MCF 10A (cell line): ENCODE measurements around the gene NCAM1. TPM values are rescaled to one million over a fixed set of nuclear protein-coding genes. Genes with fewer than 3 reads are reported as not detected.
A peak's percentile ranks its signal among the peaks of the same experiment; 100 is the strongest.

Experiments used
- BruUV-seq: library from RNA; stranded (reverse); fragments of 400-500 nt; replicated peaks from 2 replicates; lab custom pipeline; 2021; lab: Mats Ljungman, UMichigan
- CTCF ChIA-PET: fragments of 300-600 bp; sonication (Branson Sonifier 250); formaldehyde crosslinking; extraction: SDS; loops from one replicate; lab custom pipeline; 2021; ENCODE audit warnings: antibody characterized with exemption, inconsistent platforms; lab: Yijun Ruan, JAX
- POLR2A ChIA-PET: fragments of 300-600, 350-650 bp; sonication (Branson Sonifier 250); formaldehyde crosslinking; extraction: SDS; loops from one replicate; lab custom pipeline; 2020; ENCODE audit warnings: antibody characterized with exemption, inconsistent platforms; lab: Yijun Ruan, JAX
- DNase-seq: peaks from one replicate; pipeline ENCODE4 v3.0.0-alpha.2; 2018; ENCODE audit not compliant: unreplicated experiment
- H3K27ac Mint-ChIP-seq: one replicate; pipeline ENCODE4 v1.8.0; 2022; ENCODE audit warnings: mild to moderate bottlenecking, low read depth, mixed read lengths; ENCODE audit not compliant: unreplicated experiment
- H3K27me3 Mint-ChIP-seq: one replicate; pipeline ENCODE4 v1.8.0; 2022; ENCODE audit warnings: mixed read lengths; ENCODE audit not compliant: insufficient read depth, unreplicated experiment
- H3K36me3 Mint-ChIP-seq: one replicate; pipeline ENCODE4 v1.8.0; 2022; ENCODE audit warnings: mild to moderate bottlenecking, moderate library complexity, mixed read lengths; ENCODE audit not compliant: insufficient read depth, unreplicated experiment
- H3K4me1 Mint-ChIP-seq: one replicate; pipeline ENCODE4 v1.8.0; 2022; ENCODE audit warnings: mixed read lengths; ENCODE audit not compliant: insufficient read depth, unreplicated experiment
- H3K4me3 Mint-ChIP-seq: one replicate; pipeline ENCODE4 v1.8.0; 2022; ENCODE audit warnings: mild to moderate bottlenecking, moderate library complexity, mixed read lengths; ENCODE audit not compliant: unreplicated experiment
- H3K9me3 Mint-ChIP-seq: one replicate; pipeline ENCODE4 v1.8.0; 2022; ENCODE audit warnings: mixed read lengths; ENCODE audit not compliant: unreplicated experiment
- CTCF ChIP-seq: fragments of 200-600 bp; IDR thresholded peaks from one replicate; pipeline ENCODE4 v1.8.0; 2022; ENCODE audit warnings: antibody characterized with exemption, mild to moderate bottlenecking; ENCODE audit not compliant: unreplicated experiment
- intact Hi-C: fragments of 100-400 bp; cut with micrococcal nuclease; formaldehyde crosslinking; loops from 2 replicates; pipeline ENCODE4 v1.14.1; 2022
- total RNA-seq: library from RNA; stranded (reverse); gene quantifications from 2 replicates; pipeline ENCODE4 v1.2.3, GENCODE V29; 2022

Gene NCAM1
- total RNA-seq, 1 experiment from 2014 or later = 0.19 TPM

GRCh38 chr11:113113801-113114704 lies 152.8 kb downstream of the NCAM1 start:
- no TSS peak for BruUV-seq
- Mint-ChIP-seq H3K27ac (no peak overlapping the region), H3K4me3 (no peak overlapping the region), H3K9me3 (no peaks in the 10 kb centered on the region), H3K27me3 (no peaks in the 10 kb centered on the region), H3K36me3 (no peaks in the 10 kb centered on the region), H3K4me1 (peaks cover 5% of the 10 kb centered on the region)
- peak; percentile 66 for DNase-seq
- POLR2A ChIA-PET = interaction anchor here (0.6 to 0.9 kb wide), 3 partner anchors 18 to 123 kb away, joined by 3 read pairs; no protein-coding TSS in a partner anchor
- peak; percentile 83 for TF ChIP-seq CTCF
- intact Hi-C loops = loop anchor here (1.0 to 10.0 kb wide), 7 partner anchors 157 to 889 kb away; partner anchors contain the start of gene PTS
- CTCF ChIA-PET = interaction anchor here (0.6 to 5.1 kb wide), 58 partner anchors 10 to 828 kb away, joined by 3 to 71 read pairs (median 4); no protein-coding TSS in a partner anchor

GRCh38 chr11:113114705-113115027 lies 153.4 kb downstream of the NCAM1 start:
- BruUV-seq = no TSS peak
- intact Hi-C loops = loop anchor here (1.0 to 10.0 kb wide), 7 partner anchors 157 to 890 kb away; partner anchors contain the start of gene PTS
- POLR2A ChIA-PET = interaction anchor here (0.6 kb wide), 2 partner anchors 18 to 123 kb away, joined by 3 read pairs; no protein-coding TSS in a partner anchor
- CTCF ChIA-PET = interaction anchor here (0.6 to 5.1 kb wide), 56 partner anchors 10 to 828 kb away, joined by 3 to 71 read pairs (median 4); no protein-coding TSS in a partner anchor
- Mint-ChIP-seq H3K36me3 (no peaks in the 10 kb centered on the region), H3K4me1 (peaks cover 6% of the 10 kb centered on the region), H3K9me3 (no peaks in the 10 kb centered on the region), H3K4me3 (no peak overlapping the region), H3K27me3 (no peaks in the 10 kb centered on the region), H3K27ac (no peak overlapping the region)
- no peak for TF ChIP-seq CTCF
- no peak for DNase-seq

GRCh38 chr11:113118104-113118503 lies 156.9 kb downstream of the NCAM1 start:
- H3K4me3 Mint-ChIP-seq = no peak overlapping the region
- no peak for TF ChIP-seq CTCF
- H3K27ac Mint-ChIP-seq = no peak overlapping the region
- BruUV-seq = no TSS peak
- intact Hi-C loops = loop anchor here (10.0 kb wide), 1 partner anchor 893 kb away; the partner anchor contains the start of gene PTS
- peaks cover 6% of the 10 kb centered on the region for H3K4me1 Mint-ChIP-seq
- H3K9me3 Mint-ChIP-seq = no peaks in the 10 kb centered on the region
- H3K36me3 Mint-ChIP-seq = no peaks in the 10 kb centered on the region
- DNase-seq = no peak
- H3K27me3 Mint-ChIP-seq = peaks cover 31% of the 10 kb centered on the region
- ChIA-PET POLR2A (no interaction called here), CTCF (no interaction called here)

GRCh38 chr11:113119074-113119473 lies 157.9 kb downstream of the NCAM1 start:
- H3K36me3 Mint-ChIP-seq = no peaks in the 10 kb centered on the region
- TF ChIP-seq CTCF = no peak
- H3K4me3 Mint-ChIP-seq = no peak overlapping the region
- ChIA-PET POLR2A (no interaction called here), CTCF (interaction anchor here (0.5 kb wide), 1 partner anchor 847 kb away, joined by 4 read pairs; no protein-coding TSS in a partner anchor)
- no TSS peak for BruUV-seq
- H3K27ac Mint-ChIP-seq = no peak overlapping the region
- intact Hi-C loops = loop anchor here (10.0 kb wide), 1 partner anchor 894 kb away; the partner anchor contains the start of gene PTS
- H3K9me3 Mint-ChIP-seq = no peaks in the 10 kb centered on the region
- no peak for DNase-seq
- peaks cover 6% of the 10 kb centered on the region for H3K4me1 Mint-ChIP-seq
- H3K27me3 Mint-ChIP-seq = peaks cover 41% of the 10 kb centered on the region
